ENCODE measurements around the gene FGF19.

DNA sequence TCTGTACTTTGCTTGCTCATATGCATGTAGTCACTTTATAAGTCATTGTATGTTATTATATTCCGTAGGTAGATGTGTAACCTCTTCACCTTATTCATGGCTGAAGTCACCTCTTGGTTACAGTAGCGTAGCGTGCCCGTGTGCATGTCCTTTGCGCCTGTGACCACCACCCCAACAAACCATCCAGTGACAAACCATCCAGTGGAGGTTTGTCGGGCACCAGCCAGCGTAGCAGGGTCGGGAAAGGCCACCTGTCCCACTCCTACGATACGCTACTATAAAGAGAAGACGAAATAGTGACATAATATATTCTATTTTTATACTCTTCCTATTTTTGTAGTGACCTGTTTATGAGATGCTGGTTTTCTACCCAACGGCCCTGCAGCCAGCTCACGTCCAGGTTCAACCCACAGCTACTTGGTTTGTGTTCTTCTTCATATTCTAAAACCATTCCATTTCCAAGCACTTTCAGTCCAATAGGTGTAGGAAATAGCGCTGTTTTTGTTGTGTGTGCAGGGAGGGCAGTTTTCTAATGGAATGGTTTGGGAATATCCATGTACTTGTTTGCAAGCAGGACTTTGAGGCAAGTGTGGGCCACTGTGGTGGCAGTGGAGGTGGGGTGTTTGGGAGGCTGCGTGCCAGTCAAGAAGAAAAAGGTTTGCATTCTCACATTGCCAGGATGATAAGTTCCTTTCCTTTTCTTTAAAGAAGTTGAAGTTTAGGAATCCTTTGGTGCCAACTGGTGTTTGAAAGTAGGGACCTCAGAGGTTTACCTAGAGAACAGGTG is 51.8 kb downstream of the FGF19 start:
- TF ChIP-seq CTCF (IDR thresholded peaks at IDR 0.05; ENCODE audit: poor library complexity, severe bottlenecking) = no peak
- TF ChIP-seq POLR2AphosphoS5 (IDR thresholded peaks at IDR 0.05) = no peak
- TF ChIP-seq EZH2 (IDR thresholded peaks at IDR 0.05; ENCODE audit: borderline replicate concordance, insufficient read depth, low read length, poor library complexity, severe bottlenecking) = no peak
- TF ChIP-seq EP300 (conservative IDR thresholded peaks at IDR 0.05; ENCODE audit: poor library complexity, severe bottlenecking) = no peak
- TF ChIP-seq RAD21 (conservative IDR thresholded peaks at IDR 0.05) = no peak
- TF ChIP-seq SMC3 (conservative IDR thresholded peaks at IDR 0.05; ENCODE audit: poor library complexity) = no peak
